Measurements from ENCODE around the gene CCDC89.

CCDC89 gene

DNA sequence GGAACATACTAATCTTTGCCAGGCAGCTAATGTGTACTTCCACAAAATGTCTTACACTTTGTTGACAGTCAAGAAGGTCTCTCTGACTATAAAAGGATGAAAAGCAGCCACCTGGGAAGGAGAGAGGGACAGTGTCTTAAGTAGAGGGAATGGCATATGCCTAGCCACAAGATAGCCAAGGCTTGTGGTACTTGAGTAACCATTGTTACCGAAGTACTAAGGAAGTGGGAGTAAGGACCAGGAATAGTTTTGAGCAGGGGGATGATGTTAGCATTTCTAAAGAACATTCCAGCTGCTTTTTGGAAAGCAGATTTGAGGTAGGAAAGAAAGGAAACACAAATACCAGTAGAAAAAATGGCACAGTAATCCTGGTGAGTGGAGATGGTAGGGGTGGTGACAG is 34.9 kb downstream of the CCDC89 start:
- no peak for DNase-seq

DNA sequence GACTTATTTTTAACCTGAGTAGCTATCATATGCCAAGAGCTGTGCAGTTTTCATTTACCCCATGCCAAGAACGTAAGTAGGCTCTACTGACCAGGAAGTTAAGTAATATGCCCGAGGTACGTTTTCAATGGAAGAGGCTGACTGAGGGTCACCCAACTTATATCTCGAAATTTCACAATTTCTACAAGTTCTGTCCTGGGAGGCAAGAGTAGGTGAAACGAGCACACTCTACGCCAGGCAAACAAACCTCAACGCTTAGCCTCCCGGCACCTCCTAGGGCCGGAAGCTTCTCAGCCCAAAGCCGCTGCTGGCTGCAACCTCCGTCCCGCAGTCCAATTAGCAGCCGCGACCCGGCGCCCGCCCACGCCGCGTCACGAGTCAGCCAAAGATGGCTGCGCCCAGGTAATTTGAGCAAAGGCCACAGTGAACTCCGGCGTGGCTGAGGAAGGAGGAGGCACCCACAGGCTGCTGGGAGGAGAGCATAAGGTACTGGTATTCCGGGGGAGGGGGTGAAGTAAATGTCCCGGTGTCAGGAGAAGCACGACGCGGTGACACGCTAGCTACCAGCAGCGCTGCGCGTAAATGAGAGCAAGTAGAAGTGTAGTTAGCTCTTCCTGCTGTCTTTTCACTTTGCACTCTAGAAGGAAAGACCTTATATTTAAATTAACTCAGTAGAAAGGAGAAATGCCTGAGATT is 38.2 kb downstream of the CCDC89 start, which contains the start of gene TMEM126A:
Gene TMEM126A, plus strand, starts transcription at position 364 of the 696 bp plus-strand sequence. CDS start 2,289 bp downstream, outside the sequence.
- peak; percentile 91 for DNase-seq

DNA sequence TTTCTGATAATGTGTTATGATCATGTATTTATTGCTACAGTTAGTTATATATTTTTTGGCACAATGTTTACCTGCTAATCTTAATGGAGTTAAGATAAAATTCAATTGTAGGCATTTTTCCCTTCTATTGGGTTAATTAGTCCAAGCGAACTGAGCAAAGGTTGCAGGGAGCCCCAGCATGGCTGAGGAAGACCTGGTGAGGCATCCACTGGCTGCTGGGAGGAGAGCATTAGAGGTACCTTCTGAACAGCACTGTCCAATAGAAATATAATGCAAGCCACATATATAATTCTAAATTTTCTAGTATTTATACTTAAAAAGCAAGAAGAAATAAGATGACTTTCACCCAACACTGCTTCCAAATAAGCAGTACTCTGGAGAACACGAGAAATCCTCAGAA is 38.9 kb downstream of the CCDC89 start:
- DNase-seq: no peak

DNA sequence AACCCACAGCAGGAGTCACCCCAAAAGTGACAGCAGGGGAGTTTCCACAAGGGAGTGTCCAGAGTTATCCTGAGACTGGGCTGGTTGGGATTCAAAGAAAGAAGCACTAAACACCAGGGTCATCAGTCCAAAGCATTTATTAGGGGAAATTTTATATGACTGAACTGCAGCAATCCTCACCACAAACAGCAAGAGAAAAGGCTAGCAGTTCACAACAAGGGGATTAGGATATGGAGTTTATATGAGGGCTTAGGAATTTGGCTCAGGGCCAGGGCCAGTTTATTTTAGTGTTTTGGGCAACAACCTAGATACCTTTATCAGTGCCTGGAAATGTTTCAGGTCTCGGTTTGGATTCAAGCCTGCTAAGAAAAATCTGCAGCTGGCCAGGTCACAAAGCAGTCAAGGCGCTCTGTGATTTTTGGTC is 42.8 kb downstream of the CCDC89 start:
- DNase-seq: no peak

DNA sequence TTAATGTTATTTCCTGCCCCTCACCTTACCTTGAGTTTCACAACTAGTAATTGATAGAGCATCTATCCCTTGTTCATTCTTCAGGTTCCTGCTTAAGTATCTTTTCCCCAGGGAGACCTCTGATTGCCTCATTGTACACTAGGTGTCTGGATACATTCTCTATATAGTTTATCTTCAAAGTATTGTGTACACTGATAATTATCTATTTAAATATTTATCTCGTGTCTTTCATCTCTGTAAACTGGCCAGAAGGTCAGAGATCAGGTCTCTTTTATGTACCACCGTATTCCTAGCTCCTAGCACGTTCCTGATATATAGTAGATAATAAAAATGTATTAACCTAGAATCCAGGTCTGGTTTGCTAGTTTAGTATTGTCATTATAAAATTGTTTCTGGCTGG is 51.2 kb downstream of the CCDC89 start:
- DNase-seq: no peak

Data from CD4-positive, alpha-beta T cell treated with Interleukin-21 for 1 hour (primary cell).